Mononuclear cell (primary cell): ENCODE measurements around the gene TMED4. TPM values are rescaled to one million over a fixed set of nuclear protein-coding genes. Genes with fewer than 3 reads are reported as not detected.

Experiments used
- H3K27me3 ChIP-seq: 2 replicates; pipeline ENCODE4 v1.6.0; 2011; ENCODE audit warnings: low read length, control low read depth; ENCODE audit not compliant: insufficient read depth
- H3K4me1 ChIP-seq: 2 replicates; pipeline ENCODE4 v1.5.1; 2011; ENCODE audit warnings: mild to moderate bottlenecking, low read length, control low read depth; ENCODE audit not compliant: insufficient read depth
- H3K4me3 ChIP-seq: 2 replicates; pipeline ENCODE4 v1.5.1; 2011; ENCODE audit warnings: mild to moderate bottlenecking, low read length, moderate library complexity
- H3K9me3 ChIP-seq: 2 replicates; pipeline ENCODE4 v1.5.1; 2011; ENCODE audit warnings: low read depth, mild to moderate bottlenecking, control low read depth, low read length
- total RNA-seq: library from RNA; depleted of rRNA; stranded (reverse); fragments of >200 nt; gene quantifications from one replicate; pipeline ENCODE4 v1.2.3, GENCODE V29; 2012

The TMED4 gene
- total RNA-seq, 1 donor = 81.5 TPM

DNA sequence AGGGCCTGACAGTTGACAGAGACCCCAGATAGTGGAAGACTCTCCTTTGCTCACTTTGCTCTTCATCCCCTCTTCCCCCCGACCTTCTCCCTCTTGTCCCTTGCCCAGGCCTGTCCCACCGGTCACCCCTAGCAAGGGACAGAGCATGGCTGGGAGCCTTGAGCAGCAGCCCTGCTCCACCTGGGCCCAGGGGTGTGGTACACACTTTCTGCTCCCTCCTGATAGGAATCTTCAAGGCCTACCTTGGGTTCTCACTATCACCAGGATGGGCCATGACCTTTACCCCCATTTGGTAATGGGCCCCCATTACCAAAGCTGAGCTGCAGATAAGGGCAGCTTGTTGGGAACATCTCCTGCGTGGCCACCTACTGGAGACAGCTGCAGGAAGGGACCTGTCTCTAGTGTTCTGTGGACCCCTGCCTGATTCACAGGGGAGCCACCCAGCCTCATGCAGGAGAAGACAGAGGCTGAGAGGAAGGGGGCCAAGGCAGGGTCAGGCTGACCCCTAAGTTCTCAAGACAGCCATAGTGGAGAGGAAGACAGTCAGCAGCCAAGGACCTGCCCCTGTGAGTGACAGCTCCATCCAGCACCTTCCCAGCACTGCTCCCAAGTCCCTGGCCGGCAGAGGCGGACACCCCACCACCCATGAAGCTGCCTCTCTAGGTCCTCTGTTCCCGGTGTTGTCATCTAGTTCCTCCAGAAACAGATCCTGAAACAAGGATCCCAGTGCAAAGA lies 40.0 kb downstream of the TMED4 start:
- Histone ChIP-seq H3K4me1 (no peaks in the 10 kb centered on the region), H3K27me3 (no peaks in the 10 kb centered on the region), H3K9me3 (no peaks in the 10 kb centered on the region), H3K4me3 (no peak overlapping the region)

GRCh38 chr7:44541028-44541869 lies 40.8 kb downstream of the TMED4 start, which contains the start of gene NPC1L1:
TSS of gene NPC1L1 (minus strand) at chr7:44541330. CDS start at chr7:44541259, 71 bp downstream.
- Histone ChIP-seq H3K4me1 (no peaks in the 10 kb centered on the region), H3K27me3 (no peaks in the 10 kb centered on the region), H3K4me3 (no peak within 1 kb of the TSS), H3K9me3 (no peaks in the 10 kb centered on the region)

- no peaks in the 10 kb centered on the region for H3K4me1 ChIP-seq
- no peak overlapping the region for H3K4me3 ChIP-seq
- H3K9me3 ChIP-seq = no peaks in the 10 kb centered on the region
- H3K27me3 ChIP-seq = no peaks in the 10 kb centered on the region
Measured at GRCh38 chr7:44540592-44541027, 41.4 kb downstream of the TMED4 start.

DNA sequence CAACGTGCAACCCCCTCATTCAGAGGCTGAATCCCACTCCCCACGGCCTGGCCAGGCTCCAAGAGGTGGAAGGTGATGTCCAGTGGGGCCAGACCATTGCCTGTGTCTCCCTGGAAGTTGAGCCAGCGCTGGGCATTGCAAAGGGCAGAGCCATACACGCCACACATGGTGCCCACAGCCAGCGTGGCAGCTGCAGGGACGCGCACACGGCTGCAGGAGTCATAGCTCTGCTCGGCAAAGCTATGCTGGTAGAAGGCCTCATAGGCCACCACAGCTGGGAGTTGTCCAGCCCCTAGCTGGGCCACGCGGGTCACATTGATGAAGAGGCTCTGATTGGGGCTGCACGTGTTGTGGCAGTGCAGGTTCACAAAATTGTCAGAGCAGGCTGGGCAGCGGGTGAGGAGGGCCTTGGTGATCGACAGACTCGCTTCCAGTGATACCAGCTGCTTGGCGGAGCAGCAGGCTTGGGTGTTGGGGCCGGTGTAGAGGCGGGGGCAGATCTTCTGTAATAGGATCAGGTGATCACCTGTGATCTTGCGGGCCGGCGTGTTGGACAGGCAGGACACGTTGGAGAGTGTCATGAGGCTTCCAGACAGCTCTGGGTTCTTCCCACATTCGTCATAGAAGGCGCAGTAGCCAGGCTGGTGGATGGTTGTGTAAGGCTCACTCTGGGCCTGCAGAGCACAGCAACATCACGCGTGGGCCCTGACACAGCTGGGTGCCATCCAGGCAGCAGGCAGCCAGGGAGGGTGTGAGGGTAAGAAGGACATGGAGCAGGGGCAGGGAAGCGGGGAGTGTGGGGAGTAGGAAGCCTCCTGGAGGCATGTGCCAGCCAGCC lies 42.1 kb downstream of the TMED4 start:
- H3K4me1 ChIP-seq = no peaks in the 10 kb centered on the region

DNA sequence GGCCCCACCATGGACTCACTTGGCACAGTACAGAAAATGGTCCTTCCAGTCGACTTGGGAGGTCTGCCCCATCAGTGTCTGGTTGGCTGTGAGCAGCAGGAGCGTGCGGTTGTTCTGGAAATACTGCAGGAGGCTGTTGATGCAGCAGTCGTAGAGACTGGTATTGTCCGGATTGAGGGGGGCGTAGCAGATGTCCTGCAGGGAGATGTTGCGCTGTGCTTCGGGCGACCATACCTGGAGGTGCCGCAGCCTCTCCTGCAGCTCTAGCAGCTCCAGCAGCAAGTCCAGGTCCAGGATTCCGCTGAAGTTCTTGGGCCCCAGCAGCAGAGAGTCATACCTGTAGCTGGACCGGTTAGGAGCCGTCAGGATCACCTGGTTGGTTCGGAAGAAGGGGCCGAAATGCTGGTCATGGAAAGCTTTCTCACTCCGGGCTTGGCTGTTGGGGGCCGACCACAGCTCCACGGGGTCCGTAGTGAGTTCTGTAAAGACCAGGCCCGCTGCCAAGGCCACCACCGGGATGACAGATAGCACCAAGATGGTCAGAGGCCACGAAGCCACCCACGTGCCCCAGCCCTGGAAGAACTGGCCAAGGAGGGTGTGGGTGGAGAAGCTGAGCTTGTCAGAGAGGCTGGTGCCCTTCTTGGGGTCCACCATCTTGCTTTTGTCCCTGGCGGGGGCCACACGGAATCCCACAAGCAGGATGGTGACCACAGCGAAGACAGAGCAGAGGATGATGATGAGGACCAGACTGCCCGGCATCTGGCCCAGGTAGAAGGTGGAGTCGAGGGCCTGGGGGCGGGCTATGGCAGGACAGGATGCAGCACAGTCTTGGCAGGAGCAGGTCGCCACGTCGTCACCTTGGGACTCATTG lies 43.0 kb downstream of the TMED4 start:
- Histone ChIP-seq H3K27me3 (no peaks in the 10 kb centered on the region), H3K4me1 (no peaks in the 10 kb centered on the region), H3K9me3 (no peaks in the 10 kb centered on the region), H3K4me3 (no peak overlapping the region)

More for the DNA sequence above, 42.1 kb downstream of the TMED4 start:
- H3K9me3 ChIP-seq = no peaks in the 10 kb centered on the region
- no peak overlapping the region for H3K4me3 ChIP-seq
- no peaks in the 10 kb centered on the region for H3K27me3 ChIP-seq

DNA sequence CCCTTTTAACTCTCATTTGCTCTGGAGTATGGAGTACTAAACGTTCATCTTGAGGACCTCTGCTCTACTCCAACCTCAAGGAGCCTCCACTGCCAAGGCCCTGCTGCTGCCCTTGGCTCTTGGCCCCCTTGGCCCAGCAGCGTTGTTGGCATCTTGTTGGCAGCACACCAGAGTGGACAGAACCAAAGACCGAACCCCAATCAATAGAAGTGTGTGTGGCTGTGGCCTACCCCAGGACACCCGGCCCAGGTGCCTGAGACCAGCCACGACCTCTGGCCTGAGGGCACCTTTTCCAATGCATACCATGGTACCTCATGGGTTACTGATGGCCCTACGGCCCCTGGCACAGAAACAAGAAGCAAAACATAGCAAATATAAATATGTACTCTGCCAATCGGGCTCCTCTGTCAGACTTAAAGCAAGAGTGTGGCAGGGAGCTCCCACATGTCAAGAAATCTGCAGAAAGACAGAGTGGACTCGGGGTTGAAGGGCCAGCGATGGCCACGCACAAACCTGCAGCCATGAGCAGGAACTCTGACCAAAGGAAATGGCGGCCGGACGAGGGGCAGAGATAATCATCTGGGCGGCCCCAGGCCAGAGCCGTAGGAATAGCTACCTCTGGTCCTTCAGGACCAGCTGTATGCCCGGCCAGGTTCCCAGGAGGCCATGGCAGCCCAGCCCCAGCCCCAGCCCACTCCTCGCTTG lies 43.8 kb downstream of the TMED4 start:
- Histone ChIP-seq H3K4me3 (no peak overlapping the region), H3K9me3 (no peaks in the 10 kb centered on the region), H3K4me1 (no peaks in the 10 kb centered on the region), H3K27me3 (no peaks in the 10 kb centered on the region)

DNA sequence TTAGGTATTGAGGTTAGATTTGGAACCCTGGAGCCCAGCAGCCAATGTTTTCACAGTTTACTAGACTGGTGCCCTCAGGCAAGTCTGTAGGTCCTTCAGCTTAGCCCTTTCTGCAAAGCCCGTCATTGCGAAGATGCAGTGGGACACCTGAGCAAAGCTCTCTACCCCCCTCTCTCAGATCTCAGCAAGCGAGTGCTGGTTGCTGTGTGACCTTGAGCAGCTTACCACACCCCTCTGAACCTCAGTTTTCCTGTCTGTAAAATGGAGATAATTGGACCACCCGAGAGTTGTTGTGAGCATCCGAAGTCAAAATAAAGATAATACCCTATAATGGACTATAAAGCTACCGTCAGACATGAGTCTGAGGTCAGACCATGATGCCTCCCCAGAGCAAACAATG lies 44.6 kb downstream of the TMED4 start:
- Histone ChIP-seq H3K27me3 (no peaks in the 10 kb centered on the region), H3K4me3 (no peak overlapping the region), H3K9me3 (no peaks in the 10 kb centered on the region), H3K4me1 (no peaks in the 10 kb centered on the region)

DNA sequence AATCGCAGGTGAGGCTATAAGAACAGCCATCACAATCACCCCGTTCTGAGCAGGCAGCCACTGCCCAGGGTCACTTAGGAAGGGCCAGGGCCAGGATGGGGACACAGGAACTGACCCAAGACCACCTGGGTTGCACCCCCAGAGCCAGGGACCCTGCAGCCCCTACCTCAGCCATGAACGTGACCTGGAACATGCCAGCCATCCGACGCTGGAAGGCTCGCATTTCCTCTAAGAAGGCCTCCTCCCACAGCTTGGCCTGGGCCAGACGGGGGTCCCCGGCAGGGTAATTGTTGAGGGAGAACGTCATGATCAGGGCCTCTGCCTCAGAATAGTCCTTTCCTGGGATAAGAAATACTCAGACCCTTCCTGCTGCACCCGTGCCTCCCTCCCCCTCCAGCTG lies 45.9 kb downstream of the TMED4 start:
- H3K9me3 ChIP-seq = no peaks in the 10 kb centered on the region
- no peaks in the 10 kb centered on the region for H3K4me1 ChIP-seq
- H3K27me3 ChIP-seq = no peaks in the 10 kb centered on the region
- H3K4me3 ChIP-seq = no peak overlapping the region

- Histone ChIP-seq H3K27me3 (no peaks in the 10 kb centered on the region), H3K4me3 (no peak overlapping the region), H3K4me1 (no peaks in the 10 kb centered on the region)
Measured at GRCh38 chr7:44535348-44536064, 46.5 kb downstream of the TMED4 start.

DNA sequence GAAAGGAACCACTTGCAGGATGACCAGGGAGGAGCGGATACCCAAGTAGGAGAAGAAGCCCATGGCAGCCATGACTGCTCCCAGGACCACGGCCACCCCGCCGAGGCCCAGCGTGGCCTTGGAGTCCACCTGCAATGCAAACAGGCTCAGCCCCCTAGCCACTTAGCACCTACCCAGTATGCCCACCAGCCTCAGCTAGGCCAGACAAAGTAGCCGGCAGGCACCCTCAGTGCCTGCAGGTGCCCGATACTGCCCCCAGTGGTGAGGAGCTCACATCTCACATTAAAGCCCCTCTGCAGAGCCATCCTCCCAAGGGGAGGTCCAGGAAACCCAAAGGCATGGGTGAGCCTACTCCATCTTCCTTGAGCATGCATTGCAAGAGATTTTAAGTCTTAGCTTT lies 47.5 kb downstream of the TMED4 start:
- H3K4me3 ChIP-seq = no peak overlapping the region
- H3K9me3 ChIP-seq = no peaks in the 10 kb centered on the region

More at GRCh38 chr7:44535348-44536064, 46.5 kb downstream of the TMED4 start:
- H3K9me3 ChIP-seq = no peaks in the 10 kb centered on the region

DNA sequence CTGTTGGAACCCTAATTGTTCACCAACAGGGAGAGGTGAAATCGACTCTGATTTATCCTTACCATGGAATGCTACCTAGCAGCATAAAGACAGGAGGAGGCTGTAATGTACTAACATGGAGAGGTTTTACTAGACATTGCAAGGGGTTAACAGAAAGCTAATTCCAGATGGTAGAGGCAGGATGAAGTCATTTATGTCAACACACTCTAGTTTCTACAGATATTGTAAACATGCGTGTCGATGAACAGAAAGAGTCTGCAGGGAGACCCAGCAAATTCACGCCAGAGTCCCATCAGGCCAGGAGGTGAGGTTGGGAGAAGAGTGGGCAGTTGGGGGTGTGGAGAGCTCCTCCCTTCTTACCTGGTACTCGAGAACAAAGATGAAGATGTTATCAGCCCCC lies 47.9 kb downstream of the TMED4 start:
- Histone ChIP-seq H3K27me3 (no peaks in the 10 kb centered on the region), H3K4me3 (no peak overlapping the region), H3K4me1 (no peaks in the 10 kb centered on the region), H3K9me3 (no peaks in the 10 kb centered on the region)

More for the DNA sequence above, 47.5 kb downstream of the TMED4 start:
- Histone ChIP-seq H3K4me1 (no peaks in the 10 kb centered on the region), H3K27me3 (no peaks in the 10 kb centered on the region)

- Histone ChIP-seq H3K4me3 (no peak overlapping the region), H3K4me1 (no peaks in the 10 kb centered on the region), H3K9me3 (no peaks in the 10 kb centered on the region), H3K27me3 (no peaks in the 10 kb centered on the region)
Measured at GRCh38 chr7:44533301-44534055, 48.6 kb downstream of the TMED4 start.
